ENCODE results near the gene NKD2. TPM values are rescaled to one million over a fixed set of nuclear protein-coding genes. Genes with fewer than 3 reads are reported as not detected.
"Not testable (repeated sequence)": the region's sequence is repeated elsewhere in the genome, so short reads cannot be mapped to it uniquely, and the experiment has no call there.

The NKD2 gene
- total and polyA plus RNA-seq, 2 experiments from 2014 or later: not detected

DNA sequence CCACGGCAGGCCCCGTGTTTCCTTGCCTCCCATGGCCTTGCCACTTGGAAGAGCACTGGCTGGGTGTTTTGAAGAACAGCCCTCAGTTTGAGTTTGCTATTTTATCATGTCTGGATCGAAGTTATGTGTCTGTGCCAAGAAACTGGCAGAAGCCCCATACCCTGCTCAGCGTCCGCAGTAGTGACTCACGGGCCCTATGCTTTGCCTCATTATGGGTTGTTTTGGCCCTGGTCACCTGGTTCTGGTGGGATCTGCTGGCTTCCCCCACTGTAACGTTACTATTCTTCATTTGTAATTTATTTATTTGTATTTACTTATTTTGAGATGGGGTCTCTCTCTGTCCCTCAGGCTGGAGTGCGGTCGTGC, 42.3 kb upstream of the NKD2 start:
- TF ChIP-seq EZH2phosphoT487 (IDR thresholded peaks at IDR 0.05; ENCODE audit: insufficient read depth, low read depth) (no peak), EZH2 (IDR thresholded peaks at IDR 0.05; ENCODE audit: insufficient read depth, poor library complexity, severe bottlenecking) (no peak)
- Histone ChIP-seq H3K9me3 (ENCODE audit: low read depth) (no peaks in the 10 kb centered on the region), H3K4me2 (ENCODE audit: unreplicated experiment) (no peak overlapping the region), H3K9me2 (ENCODE audit: insufficient read depth) (no peaks in the 10 kb centered on the region), H3K4me3 (no peak overlapping the region), H3K4me1 (ENCODE audit: insufficient read depth) (peaks cover 21% of the 10 kb centered on the region), H2AFZ (no peak overlapping the region), H3F3A (ENCODE audit: insufficient read depth) (peaks cover 12% of the 10 kb centered on the region), H3K79me2 (ENCODE audit: insufficient read depth) (no peaks in the 10 kb centered on the region), H3K27me3 (replicated peaks; ENCODE audit: insufficient read depth) (peaks cover 63% of the 10 kb centered on the region), H4K20me1 (ENCODE audit: insufficient read depth) (no peaks in the 10 kb centered on the region), H3K36me3 (ENCODE audit: low read depth) (no peaks in the 10 kb centered on the region), H3K27ac (no peak overlapping the region), H3K9ac (no peak overlapping the region)
- WGBS, 2 experiments (ENCODE audit: low coverage in 1 of 2, low lambda C conversion rate in 2 of 2, missing lambda C conversion rate in 2 of 2): 68 to 69% methylated on average over 9 of the region's 9 CpGs
- in situ Hi-C loops (cut with MboI): no loop called here
- DNase-seq: no peak

DNA sequence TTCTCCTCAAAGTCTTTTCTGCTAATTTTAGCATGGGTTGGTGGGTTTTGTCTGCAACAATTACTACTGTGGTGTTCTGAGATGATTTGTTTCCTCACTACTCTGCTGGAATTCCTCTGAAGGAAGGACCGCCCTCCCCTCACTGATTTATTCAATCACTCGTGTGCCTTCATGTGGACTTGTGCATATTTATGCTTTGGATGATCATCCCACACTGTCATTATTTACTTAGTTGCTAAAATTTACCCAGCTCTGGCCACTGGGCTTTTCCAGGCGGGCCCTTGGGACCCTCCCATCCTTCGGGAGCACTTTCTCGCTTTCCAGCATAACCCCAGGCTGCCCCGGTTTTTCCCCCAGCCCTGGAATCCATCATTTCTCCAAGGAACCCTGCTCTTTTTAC, 41.7 kb upstream of the NKD2 start:
- in situ Hi-C loops (cut with MboI): no loop called here
- Histone ChIP-seq H3F3A (ENCODE audit: insufficient read depth) (peaks cover 12% of the 10 kb centered on the region), H3K27me3 (replicated peaks; ENCODE audit: insufficient read depth) (peaks cover 70% of the 10 kb centered on the region), H3K27ac (no peak overlapping the region), H3K4me1 (ENCODE audit: insufficient read depth) (peaks cover 21% of the 10 kb centered on the region), H3K4me3 (no peak overlapping the region), H3K36me3 (ENCODE audit: low read depth) (no peaks in the 10 kb centered on the region), H2AFZ (no peak overlapping the region), H3K9ac (no peak overlapping the region), H3K4me2 (ENCODE audit: unreplicated experiment) (no peak overlapping the region), H3K79me2 (ENCODE audit: insufficient read depth) (no peaks in the 10 kb centered on the region), H3K9me3 (ENCODE audit: low read depth) (no peaks in the 10 kb centered on the region), H3K9me2 (ENCODE audit: insufficient read depth) (no peaks in the 10 kb centered on the region), H4K20me1 (ENCODE audit: insufficient read depth) (no peaks in the 10 kb centered on the region)
- WGBS, 2 experiments (ENCODE audit: low coverage in 1 of 2, low lambda C conversion rate in 2 of 2, missing lambda C conversion rate in 2 of 2): 67 to 79% methylated on average over 6 of the region's 6 CpGs
- no peak for DNase-seq
- TF ChIP-seq EZH2 (IDR thresholded peaks at IDR 0.05; ENCODE audit: insufficient read depth, poor library complexity, severe bottlenecking) (no peak), EZH2phosphoT487 (IDR thresholded peaks at IDR 0.05; ENCODE audit: insufficient read depth, low read depth) (no peak)

DNA sequence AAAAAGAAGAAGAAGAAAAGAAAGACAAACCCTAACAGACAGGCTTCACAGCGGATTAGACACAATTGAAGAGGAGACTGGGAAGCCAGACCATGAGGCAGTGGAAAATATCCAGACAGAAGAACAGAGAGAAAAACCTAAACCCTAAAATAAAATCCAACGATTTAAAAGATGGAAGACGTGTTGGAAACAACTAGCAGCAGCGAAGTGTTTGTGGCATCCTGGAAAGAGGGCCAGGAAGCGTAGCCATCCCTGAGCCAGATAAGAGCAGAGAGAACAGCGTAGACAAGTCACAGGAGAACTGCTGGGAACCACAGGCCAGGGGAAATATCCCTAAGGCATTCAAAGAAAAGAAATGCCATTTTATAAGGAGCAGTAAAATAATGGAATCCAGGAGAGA, 39.7 kb upstream of the NKD2 start:
- Histone ChIP-seq H3K27ac (no peak overlapping the region), H3K9me3 (ENCODE audit: low read depth) (no peaks in the 10 kb centered on the region), H3K27me3 (replicated peaks; ENCODE audit: insufficient read depth) (peaks cover 85% of the 10 kb centered on the region), H3K4me1 (ENCODE audit: insufficient read depth) (peaks cover 17% of the 10 kb centered on the region), H3K4me2 (ENCODE audit: unreplicated experiment) (peak overlapping the region; percentile 49), H3K9ac (no peak overlapping the region), H2AFZ (no peak overlapping the region), H3K4me3 (peak overlapping the region; percentile 12), H3K79me2 (ENCODE audit: insufficient read depth) (no peaks in the 10 kb centered on the region), H4K20me1 (ENCODE audit: insufficient read depth) (no peaks in the 10 kb centered on the region), H3F3A (ENCODE audit: insufficient read depth) (peaks cover 12% of the 10 kb centered on the region), H3K36me3 (ENCODE audit: low read depth) (no peaks in the 10 kb centered on the region), H3K9me2 (ENCODE audit: insufficient read depth) (no peaks in the 10 kb centered on the region)
- in situ Hi-C loops (cut with MboI): no loop called here
- TF ChIP-seq EZH2phosphoT487 (IDR thresholded peaks at IDR 0.05; ENCODE audit: insufficient read depth, low read depth) (no peak), EZH2 (IDR thresholded peaks at IDR 0.05; ENCODE audit: insufficient read depth, poor library complexity, severe bottlenecking) (no peak)
- 7 to 12% methylated on average over 6 of the region's 6 CpGs for WGBS, 2 experiments (ENCODE audit: low coverage in 1 of 2, low lambda C conversion rate in 2 of 2, missing lambda C conversion rate in 2 of 2)
- no peak for DNase-seq

DNA sequence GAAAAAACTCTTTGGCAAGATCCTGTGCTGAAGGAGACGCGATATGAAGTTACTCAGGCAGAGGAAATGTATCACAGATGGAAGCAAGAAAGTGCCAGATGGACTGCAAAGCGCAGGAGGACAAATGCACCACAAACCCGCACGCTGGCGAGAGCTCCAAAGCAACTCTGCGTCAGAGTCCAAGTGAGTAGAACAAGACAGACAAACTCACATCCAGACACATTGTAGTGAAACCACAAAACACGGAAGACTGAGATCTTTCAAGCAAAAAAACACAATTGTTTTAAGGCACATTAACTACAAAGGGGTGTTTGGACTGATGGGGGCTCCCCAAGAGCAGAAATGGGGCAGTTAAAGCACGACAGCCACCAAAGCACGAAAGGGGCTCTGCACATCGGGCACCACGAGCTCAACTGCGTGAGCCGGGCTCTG, 39.2 kb upstream of the NKD2 start:
- TF ChIP-seq EZH2 (IDR thresholded peaks at IDR 0.05; ENCODE audit: insufficient read depth, poor library complexity, severe bottlenecking): no peak
- no peak for TF ChIP-seq EZH2phosphoT487 (IDR thresholded peaks at IDR 0.05; ENCODE audit: insufficient read depth, low read depth)
- Histone ChIP-seq H3K4me3 (peak overlapping the region; percentile 12), H3K9me3 (ENCODE audit: low read depth) (no peaks in the 10 kb centered on the region), H3K4me2 (ENCODE audit: unreplicated experiment) (peak overlapping the region; percentile 49), H3K27ac (no peak overlapping the region), H4K20me1 (ENCODE audit: insufficient read depth) (no peaks in the 10 kb centered on the region), H3K4me1 (ENCODE audit: insufficient read depth) (peaks cover 11% of the 10 kb centered on the region), H3K27me3 (replicated peaks; ENCODE audit: insufficient read depth) (peaks cover 85% of the 10 kb centered on the region), H2AFZ (no peak overlapping the region; the same call in 1 of the 2 replicates), H3K9ac (no peak overlapping the region), H3K79me2 (ENCODE audit: insufficient read depth) (no peaks in the 10 kb centered on the region), H3F3A (ENCODE audit: insufficient read depth) (peaks cover 12% of the 10 kb centered on the region), H3K9me2 (ENCODE audit: insufficient read depth) (no peaks in the 10 kb centered on the region), H3K36me3 (ENCODE audit: low read depth) (no peaks in the 10 kb centered on the region)
- DNase-seq: peak; percentile 84
- 4 to 6% methylated on average over 14 of the region's 14 CpGs for WGBS, 2 experiments (ENCODE audit: low coverage in 1 of 2, low lambda C conversion rate in 2 of 2, missing lambda C conversion rate in 2 of 2)
- in situ Hi-C loops (cut with MboI): no loop called here

DNA sequence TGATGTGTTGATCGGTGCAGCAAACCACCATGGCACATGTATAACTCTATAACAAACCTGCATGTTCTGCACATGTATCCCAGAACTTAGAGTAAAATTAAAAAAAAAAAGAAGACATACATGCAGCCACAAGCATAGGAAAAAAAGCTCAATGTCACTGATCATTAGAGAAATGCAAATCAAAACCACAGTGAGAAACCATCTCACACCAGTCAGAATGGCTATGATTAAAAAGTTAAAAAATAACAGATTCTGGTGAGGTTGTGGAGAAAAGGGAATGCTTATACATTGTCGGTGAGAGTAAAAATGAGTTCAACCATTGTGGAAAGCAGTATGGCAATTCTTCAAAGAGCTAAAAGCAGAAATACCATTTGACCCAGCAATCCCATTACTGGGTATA, 36.0 kb upstream of the NKD2 start:
- 40 to 46% methylated on average over 2 of the region's 2 CpGs for WGBS, 2 experiments (ENCODE audit: low coverage in 1 of 2, low lambda C conversion rate in 2 of 2, missing lambda C conversion rate in 2 of 2)
- H3K79me2 ChIP-seq (ENCODE audit: insufficient read depth); DNase-seq; H3K36me3 ChIP-seq (ENCODE audit: low read depth); H3K27ac ChIP-seq; H3K9me3 ChIP-seq (ENCODE audit: low read depth); H3K9me2 ChIP-seq (ENCODE audit: insufficient read depth); H3K4me2 ChIP-seq (ENCODE audit: unreplicated experiment); H3K4me3 ChIP-seq; H4K20me1 ChIP-seq (ENCODE audit: insufficient read depth); H3K9ac ChIP-seq; in situ Hi-C loops (cut with MboI); H2AFZ ChIP-seq: not testable (repeated sequence)
- Histone ChIP-seq H3K4me1 (ENCODE audit: insufficient read depth) (peaks cover 11% of the 10 kb centered on the region), H3F3A (ENCODE audit: insufficient read depth) (peaks cover 12% of the 10 kb centered on the region), H3K27me3 (replicated peaks; ENCODE audit: insufficient read depth) (peaks cover 59% of the 10 kb centered on the region)
